SK-N-SH treated with all-trans-retinoic acid at 6 μM for 48 hours (cell line): ENCODE measurements around the gene DPM1.

Source experiments
- ATAC-seq: fragments of 200-7000 bp; cut with Tn5 transposase; 3 replicates; pipeline ENCODE4 v1.9.1; 2020; ENCODE audit warnings: mild to moderate bottlenecking, moderate library complexity
- ARNTL ChIP-seq: fragments of 450-650 bp; formaldehyde crosslinking; IDR thresholded peaks from 2 replicates; pipeline ENCODE4 v1.5.0; 2020; ENCODE audit warnings: low read depth, mild to moderate bottlenecking, moderate library complexity, borderline replicate concordance
- BACH2 ChIP-seq: fragments of 250-450 bp; sonication (Bioruptor Pico); IDR thresholded peaks from 2 replicates; pipeline ENCODE4 v1.9.0; 2021; ENCODE audit warnings: mild to moderate bottlenecking, borderline replicate concordance
- CREB5 ChIP-seq: fragments of 250-450 bp; sonication (Bioruptor Pico); IDR thresholded peaks from 2 replicates; pipeline ENCODE4 v1.5.1; 2020; ENCODE audit warnings: low read depth, mild to moderate bottlenecking, moderate library complexity
- CSDC2 ChIP-seq: fragments of 250-450 bp; sonication (Bioruptor Pico); IDR thresholded peaks from 2 replicates; pipeline ENCODE4 v1.5.0; 2020; ENCODE audit warnings: mild to moderate bottlenecking, moderate library complexity
- CSRNP3 ChIP-seq: fragments of 250-450 bp; sonication (Bioruptor Pico); IDR thresholded peaks from 2 replicates; pipeline ENCODE4 v1.5.1; 2021; ENCODE audit warnings: mild to moderate bottlenecking, moderate library complexity
- ESRRG ChIP-seq: fragments of 250-450 bp; sonication (Bioruptor Pico); IDR thresholded peaks from 2 replicates; pipeline ENCODE4 v1.6.1; 2021; ENCODE audit warnings: mild to moderate bottlenecking
- GLIS3 ChIP-seq: fragments of 250-450 bp; sonication (Bioruptor Pico); IDR thresholded peaks from 2 replicates; pipeline ENCODE4 v1.5.0; 2020; ENCODE audit warnings: mild to moderate bottlenecking, moderate library complexity
- OSR1 ChIP-seq: fragments of 250-450 bp; sonication (Bioruptor Pico); IDR thresholded peaks from 2 replicates; pipeline ENCODE4 v1.8.0; 2022; ENCODE audit warnings: moderate library complexity, mild to moderate bottlenecking, inconsistent platforms
- PATZ1 ChIP-seq: fragments of 250-450 bp; sonication (Bioruptor Pico); IDR thresholded peaks from 2 replicates; pipeline ENCODE4 v1.8.0; 2020; ENCODE audit warnings: mild to moderate bottlenecking, moderate library complexity, borderline replicate concordance
- POU6F1 ChIP-seq: fragments of 250-450 bp; sonication (Bioruptor Pico); IDR thresholded peaks from 2 replicates; pipeline ENCODE4 v1.8.0; 2021; ENCODE audit warnings: low read depth, mild to moderate bottlenecking, moderate library complexity, borderline replicate concordance
- PPARA ChIP-seq: fragments of 250-450 bp; sonication (Bioruptor Pico); IDR thresholded peaks from 2 replicates; pipeline ENCODE4 v1.5.0; 2020; ENCODE audit warnings: mild to moderate bottlenecking, borderline replicate concordance
- RARB ChIP-seq: fragments of 250-450 bp; sonication (Bioruptor Pico); IDR thresholded peaks from 2 replicates; pipeline ENCODE4 v1.8.0; 2021; ENCODE audit warnings: mild to moderate bottlenecking, moderate library complexity
- SNAI2 ChIP-seq: fragments of 250-450 bp; sonication (Bioruptor Pico); IDR thresholded peaks from 2 replicates; pipeline ENCODE4 v1.5.0; 2020; ENCODE audit warnings: mild to moderate bottlenecking, moderate library complexity
- TCF4 ChIP-seq: fragments of 250-450 bp; sonication (Bioruptor Pico); IDR thresholded peaks from 2 replicates; pipeline ENCODE4 v1.8.0; 2021; ENCODE audit warnings: mild to moderate bottlenecking, moderate library complexity, borderline replicate concordance
- TSHZ2 ChIP-seq: fragments of 250-450 bp; sonication (Bioruptor Pico); IDR thresholded peaks from 2 replicates; pipeline ENCODE4 v1.5.0; 2020; ENCODE audit warnings: mild to moderate bottlenecking, moderate library complexity
- ZC3H10 ChIP-seq: fragments of 250-450 bp; sonication (Bioruptor Pico); IDR thresholded peaks from 2 replicates; pipeline ENCODE4 v1.5.1; 2021; ENCODE audit warnings: mild to moderate bottlenecking, moderate library complexity
- ZFP3 ChIP-seq: fragments of 250-450 bp; sonication (Bioruptor Pico); IDR thresholded peaks from 2 replicates; pipeline ENCODE4 v1.5.0; 2020; ENCODE audit warnings: mild to moderate bottlenecking, moderate library complexity
- ZFP30 ChIP-seq: fragments of 450-650 bp; formaldehyde crosslinking; IDR thresholded peaks from 2 replicates; pipeline ENCODE4 v1.5.0; 2022; ENCODE audit warnings: mild to moderate bottlenecking, moderate library complexity
- ZNF565 ChIP-seq: fragments of 450-650 bp; formaldehyde crosslinking; conservative IDR thresholded peaks from 2 replicates; pipeline ENCODE4 v1.5.0; 2020; ENCODE audit warnings: low read depth, mild to moderate bottlenecking, moderate library complexity
- ZNF70 ChIP-seq: fragments of 450-650 bp; formaldehyde crosslinking; IDR thresholded peaks from 2 replicates; pipeline ENCODE4 v1.5.0; 2020; ENCODE audit warnings: mild to moderate bottlenecking, moderate library complexity
- ZNF8 ChIP-seq: fragments of 450-650 bp; formaldehyde crosslinking; IDR thresholded peaks from 2 replicates; pipeline ENCODE4 v1.5.0; 2020; ENCODE audit warnings: mild to moderate bottlenecking, moderate library complexity

Gene DPM1

GRCh38 chr20:50958615-50959542 lies 547 bp upstream of the DPM1 start, which contains the start of gene MOCS3:
TSS of gene MOCS3 (plus strand) at chr20:50958818. CDS start at chr20:50958843, 25 bp downstream.
- TF ChIP-seq CSRNP3 (CRISPR knock-in tag), result no peak
- TF ChIP-seq PPARA, result no peak
- TF ChIP-seq PATZ1 (CRISPR knock-in tag), result no peak
- no peak for TF ChIP-seq ESRRG (CRISPR knock-in tag)
- no peak for TF ChIP-seq ZNF8 (CRISPR knock-in tag)
- TF ChIP-seq TCF4, result no peak
- no peak for TF ChIP-seq CREB5
- TF ChIP-seq ZNF70, result no peak
- TF ChIP-seq POU6F1 (CRISPR knock-in tag), result no peak
- TF ChIP-seq ARNTL (CRISPR knock-in tag), result no peak
- no peak for TF ChIP-seq CSDC2 (CRISPR knock-in tag)
- TF ChIP-seq OSR1 (CRISPR knock-in tag), result no peak
- TF ChIP-seq ZC3H10 (CRISPR knock-in tag), result no peak
- no peak for TF ChIP-seq SNAI2
- TF ChIP-seq ZFP30 (CRISPR knock-in tag), result no peak
- no peak for TF ChIP-seq RARB (CRISPR knock-in tag)
- peak; percentile 87 for ATAC-seq

GRCh38 chr20:50957276-50957675 lies 1.1 kb downstream of the DPM1 start:
- ATAC-seq, result no peak
- TF ChIP-seq RARB (CRISPR knock-in tag) (no peak), PATZ1 (CRISPR knock-in tag) (no peak), ARNTL (CRISPR knock-in tag) (no peak), GLIS3 (CRISPR knock-in tag) (no peak), ZC3H10 (CRISPR knock-in tag) (no peak), BACH2 (no peak), POU6F1 (CRISPR knock-in tag) (no peak), PPARA (no peak), ZNF70 (no peak), ESRRG (CRISPR knock-in tag) (no peak), ZFP3 (no peak), CSDC2 (CRISPR knock-in tag) (no peak), TSHZ2 (CRISPR knock-in tag) (no peak), TCF4 (no peak), ZNF565 (CRISPR knock-in tag) (no peak), ZNF8 (CRISPR knock-in tag) (no peak)
- TF ChIP-seq, all 23 proteins: peak for 0
